Measurements from ENCODE around the gene PODN.

DNA sequence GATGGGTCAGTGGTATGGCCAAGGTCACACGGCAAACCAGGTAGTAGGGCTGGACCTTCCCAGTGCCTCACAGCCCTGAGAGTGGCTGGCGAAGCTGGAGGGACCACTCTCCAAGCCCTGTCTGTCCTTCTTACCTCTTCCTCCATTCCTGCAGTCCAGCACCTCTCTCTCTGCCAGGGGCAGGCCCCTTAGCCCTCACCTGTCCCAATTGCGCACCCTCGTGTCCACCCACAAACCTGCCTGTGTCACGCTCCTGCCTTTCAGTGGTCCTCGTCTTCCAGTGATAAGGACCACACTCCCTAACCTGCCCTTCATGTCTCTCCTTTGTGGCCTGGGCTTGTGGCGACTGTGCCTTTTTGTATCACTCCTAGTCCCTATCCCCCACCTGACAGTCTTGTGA, 3.4 kb downstream of the PODN start:
- TF ChIP-seq, protein P1, sequence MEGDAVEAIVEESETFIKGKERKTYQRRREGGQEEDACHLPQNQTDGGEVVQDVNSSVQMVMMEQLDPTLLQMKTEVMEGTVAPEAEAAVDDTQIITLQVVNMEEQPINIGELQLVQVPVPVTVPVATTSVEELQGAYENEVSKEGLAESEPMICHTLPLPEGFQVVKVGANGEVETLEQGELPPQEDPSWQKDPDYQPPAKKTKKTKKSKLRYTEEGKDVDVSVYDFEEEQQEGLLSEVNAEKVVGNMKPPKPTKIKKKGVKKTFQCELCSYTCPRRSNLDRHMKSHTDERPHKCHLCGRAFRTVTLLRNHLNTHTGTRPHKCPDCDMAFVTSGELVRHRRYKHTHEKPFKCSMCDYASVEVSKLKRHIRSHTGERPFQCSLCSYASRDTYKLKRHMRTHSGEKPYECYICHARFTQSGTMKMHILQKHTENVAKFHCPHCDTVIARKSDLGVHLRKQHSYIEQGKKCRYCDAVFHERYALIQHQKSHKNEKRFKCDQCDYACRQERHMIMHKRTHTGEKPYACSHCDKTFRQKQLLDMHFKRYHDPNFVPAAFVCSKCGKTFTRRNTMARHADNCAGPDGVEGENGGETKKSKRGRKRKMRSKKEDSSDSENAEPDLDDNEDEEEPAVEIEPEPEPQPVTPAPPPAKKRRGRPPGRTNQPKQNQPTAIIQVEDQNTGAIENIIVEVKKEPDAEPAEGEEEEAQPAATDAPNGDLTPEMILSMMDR (IDR thresholded peaks at IDR 0.05 in 8 of 11, conservative IDR thresholded peaks at IDR 0.05 in 3 of 11): no peak
- no peak for TF ChIP-seq POLR2A (IDR thresholded peaks at IDR 0.05)
- TF ChIP-seq POLR2AphosphoS5 (IDR thresholded peaks at IDR 0.05): no peak
